Measurements from ENCODE around the gene PCGF6. TPM values are rescaled to one million over a fixed set of nuclear protein-coding genes. Genes with fewer than 3 reads are reported as not detected.

PCGF6 gene
- total RNA-seq, 2 donors from 2014 or later: 11.4 to 12.4 TPM

- Histone ChIP-seq H3K4me3 (peak within 1 kb of the TSS in 1 of 2 donors; percentile 25), H3K27me3 (replicated peaks; ENCODE audit: insufficient read depth) (peaks cover 16% of the 10 kb centered on the region), H3K27ac (no peak within 1 kb of the TSS), H3K9me3 (no peaks in the 10 kb centered on the region), H3K36me3 (no peaks in the 10 kb centered on the region), H3K4me1 (replicated peaks) (no peaks in the 10 kb centered on the region)
- TF ChIP-seq POLR2A (IDR thresholded peaks at IDR 0.05): no peak
- TF ChIP-seq POLR2AphosphoS5 (IDR thresholded peaks at IDR 0.05): no peak
- TF ChIP-seq, protein P1, sequence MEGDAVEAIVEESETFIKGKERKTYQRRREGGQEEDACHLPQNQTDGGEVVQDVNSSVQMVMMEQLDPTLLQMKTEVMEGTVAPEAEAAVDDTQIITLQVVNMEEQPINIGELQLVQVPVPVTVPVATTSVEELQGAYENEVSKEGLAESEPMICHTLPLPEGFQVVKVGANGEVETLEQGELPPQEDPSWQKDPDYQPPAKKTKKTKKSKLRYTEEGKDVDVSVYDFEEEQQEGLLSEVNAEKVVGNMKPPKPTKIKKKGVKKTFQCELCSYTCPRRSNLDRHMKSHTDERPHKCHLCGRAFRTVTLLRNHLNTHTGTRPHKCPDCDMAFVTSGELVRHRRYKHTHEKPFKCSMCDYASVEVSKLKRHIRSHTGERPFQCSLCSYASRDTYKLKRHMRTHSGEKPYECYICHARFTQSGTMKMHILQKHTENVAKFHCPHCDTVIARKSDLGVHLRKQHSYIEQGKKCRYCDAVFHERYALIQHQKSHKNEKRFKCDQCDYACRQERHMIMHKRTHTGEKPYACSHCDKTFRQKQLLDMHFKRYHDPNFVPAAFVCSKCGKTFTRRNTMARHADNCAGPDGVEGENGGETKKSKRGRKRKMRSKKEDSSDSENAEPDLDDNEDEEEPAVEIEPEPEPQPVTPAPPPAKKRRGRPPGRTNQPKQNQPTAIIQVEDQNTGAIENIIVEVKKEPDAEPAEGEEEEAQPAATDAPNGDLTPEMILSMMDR (IDR thresholded peaks at IDR 0.05): no peak
- DNase-seq (ENCODE audit: low spot score): no peak
- intact Hi-C loops (cut with DNase I): no loop called here
- WGBS: 2% methylated on average over 68 of the region's 105 CpGs
Measured at GRCh38 chr10:103276896-103277712, 73.8 kb downstream of the PCGF6 start, which contains the start of gene INA. Gene INA, plus strand, starts transcription at chr10:103277138. Its CDS starts 74 bp downstream, at chr10:103277212.

DNA sequence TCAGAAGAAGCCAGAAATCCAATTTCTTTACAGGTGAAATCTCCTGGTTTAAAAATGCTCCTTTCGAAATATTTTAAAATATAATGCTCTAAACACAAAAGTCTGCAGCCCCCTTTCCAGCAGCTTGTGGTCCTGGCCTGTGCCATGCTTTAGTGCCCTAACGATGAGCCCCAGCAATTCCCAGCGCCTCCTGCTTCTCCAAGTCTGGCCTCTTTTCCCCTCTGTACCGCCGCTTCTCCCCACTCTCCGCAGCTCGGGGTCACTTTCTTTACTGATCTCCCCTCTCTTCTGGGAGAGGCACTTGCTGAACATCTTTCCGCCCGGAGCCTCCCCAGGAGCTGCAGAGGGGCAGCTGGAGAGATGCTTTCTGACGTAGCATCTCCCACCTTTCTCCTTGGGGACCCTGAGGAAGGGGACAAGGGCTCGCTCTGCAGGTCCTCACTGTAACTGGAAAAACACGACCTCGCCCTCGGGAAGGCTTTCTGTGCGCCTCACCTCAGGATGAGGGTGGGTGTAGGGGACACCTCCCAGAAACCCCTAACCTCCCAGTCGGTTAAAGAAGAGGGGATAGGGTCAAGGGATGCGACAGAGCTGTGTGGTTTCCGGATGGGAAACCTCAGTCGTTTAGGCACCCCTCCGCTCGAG, 74.6 kb downstream of the PCGF6 start:
- intact Hi-C loops (cut with DNase I): no loop called here
- H3K27me3 ChIP-seq (replicated peaks; ENCODE audit: insufficient read depth): peaks cover 16% of the 10 kb centered on the region
- no peak overlapping the region for H3K4me3 ChIP-seq

GRCh38 chr10:103273041-103273441, 77.9 kb downstream of the PCGF6 start:
- Histone ChIP-seq H3K4me3 (no peak overlapping the region), H3K4me1 (replicated peaks) (no peaks in the 10 kb centered on the region), H3K36me3 (no peaks in the 10 kb centered on the region), H3K27me3 (replicated peaks; ENCODE audit: insufficient read depth) (peaks cover 14% of the 10 kb centered on the region), H3K9me3 (no peaks in the 10 kb centered on the region), H3K27ac (no peak overlapping the region)
- whole genome bisulfite sequencing: 19% methylated on average over 4 of the region's 4 CpGs
- no peak for TF ChIP-seq POLR2A (IDR thresholded peaks at IDR 0.05)
- TF ChIP-seq, protein P1 (IDR thresholded peaks at IDR 0.05): no peak
- TF ChIP-seq POLR2AphosphoS5 (IDR thresholded peaks at IDR 0.05): no peak
- intact Hi-C loops (cut with DNase I): no loop called here
- no peak for DNase-seq (ENCODE audit: low spot score)

More for the DNA sequence above, 74.6 kb downstream of the PCGF6 start:
- WGBS: 11% methylated on average over 21 of the region's 21 CpGs
- no peak for DNase-seq (ENCODE audit: low spot score)
- H3K27ac ChIP-seq: no peak overlapping the region
- no peaks in the 10 kb centered on the region for H3K9me3 ChIP-seq
- TF ChIP-seq, protein P1 (IDR thresholded peaks at IDR 0.05): no peak
- no peak for TF ChIP-seq POLR2A (IDR thresholded peaks at IDR 0.05)
- no peak for TF ChIP-seq POLR2AphosphoS5 (IDR thresholded peaks at IDR 0.05)
- no peaks in the 10 kb centered on the region for H3K36me3 ChIP-seq
- H3K4me1 ChIP-seq (replicated peaks): no peaks in the 10 kb centered on the region

- no peaks in the 10 kb centered on the region for H3K36me3 ChIP-seq
- TF ChIP-seq POLR2A (IDR thresholded peaks at IDR 0.05) (no peak), POLR2AphosphoS5 (IDR thresholded peaks at IDR 0.05) (no peak)
- TF ChIP-seq, protein P1 (IDR thresholded peaks at IDR 0.05): no peak
- WGBS: 26% methylated on average over 11 of the region's 11 CpGs
- no peak overlapping the region for H3K27ac ChIP-seq
- no peaks in the 10 kb centered on the region for H3K9me3 ChIP-seq
- intact Hi-C loops (cut with DNase I): no loop called here
- H3K4me3 ChIP-seq: no peak overlapping the region
- peak; percentile 54 for DNase-seq (ENCODE audit: low spot score)
- no peaks in the 10 kb centered on the region for H3K27me3 ChIP-seq (replicated peaks; ENCODE audit: insufficient read depth)
- H3K4me1 ChIP-seq (replicated peaks): no peaks in the 10 kb centered on the region
Measured at GRCh38 chr10:103265717-103266329, 85.1 kb downstream of the PCGF6 start.

Data from prostate gland (tissue), 2 donors.